T-helper 1 cell (primary cell): ENCODE measurements around the gene CENPK.
"Not testable (repeated sequence)": the region's sequence is repeated elsewhere in the genome, so short reads cannot be mapped to it uniquely, and the experiment has no call there.

Source experiments
- DNase-seq, 5 donors: peaks; one replicate each; pipeline ENCODE4 v3.0.0-alpha.2; 2012 to 2020
- total RNA-seq, 4 donors: gene quantifications; one replicate each; lab custom pipeline; 2026; lab: John Stamatoyannopoulos, UW

CENPK gene, protein sequence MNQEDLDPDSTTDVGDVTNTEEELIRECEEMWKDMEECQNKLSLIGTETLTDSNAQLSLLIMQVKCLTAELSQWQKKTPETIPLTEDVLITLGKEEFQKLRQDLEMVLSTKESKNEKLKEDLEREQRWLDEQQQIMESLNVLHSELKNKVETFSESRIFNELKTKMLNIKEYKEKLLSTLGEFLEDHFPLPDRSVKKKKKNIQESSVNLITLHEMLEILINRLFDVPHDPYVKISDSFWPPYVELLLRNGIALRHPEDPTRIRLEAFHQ
- total RNA-seq = 4.6 to 36.1 (median 19.2) reads per million in 4 donors

DNA sequence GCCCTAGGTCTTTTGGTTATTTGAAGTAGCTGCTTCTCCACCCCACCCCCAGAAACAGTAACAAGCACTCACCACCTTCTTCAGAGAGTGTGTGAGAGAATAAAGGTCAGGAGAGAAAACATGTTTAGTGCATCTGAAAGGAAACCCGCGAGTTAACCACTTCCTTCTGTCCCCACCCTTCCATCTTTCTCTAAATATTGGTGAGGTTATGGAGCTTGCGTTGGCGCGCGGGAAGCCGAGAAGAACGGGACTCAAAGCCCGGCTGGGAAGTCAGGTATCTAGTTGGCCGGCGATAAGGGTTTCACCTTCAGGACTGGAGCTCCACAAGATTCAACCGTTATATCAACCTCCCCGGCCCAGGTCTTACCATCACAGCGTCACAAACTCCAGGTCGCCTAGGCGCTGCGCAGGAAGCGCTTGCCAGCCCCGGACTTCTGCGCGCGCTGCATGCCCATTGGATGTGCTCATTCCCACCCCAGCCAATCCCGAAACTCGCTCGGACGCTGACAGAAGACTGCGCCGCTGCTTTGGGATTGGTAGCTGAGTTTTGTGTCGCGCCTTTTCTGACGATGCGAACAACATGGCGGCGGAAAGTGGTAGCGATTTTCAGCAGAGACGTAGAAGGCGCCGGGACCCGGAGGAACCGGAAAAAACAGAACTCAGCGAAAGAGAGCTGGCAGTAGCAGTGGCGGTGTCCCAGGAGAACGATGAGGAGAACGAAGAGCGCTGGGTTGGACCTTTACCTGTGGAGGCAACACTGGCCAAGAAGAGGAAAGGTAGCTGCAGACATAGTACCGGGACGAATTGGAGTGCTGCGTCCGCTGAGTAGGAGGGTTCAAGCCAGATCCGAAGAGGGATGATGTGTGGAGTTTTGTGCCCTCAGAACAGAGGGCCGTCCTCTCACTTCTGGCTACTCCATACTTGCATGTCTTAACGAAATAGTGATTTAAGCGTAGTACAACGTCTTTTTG is at the start of gene CENPK, which contains the start of gene PPWD1:
Gene CENPK (minus strand): TSS at position 438 of the 971 bp plus-strand sequence. CDS start 8,261 bp downstream, outside the sequence.
Gene PPWD1 (plus strand): TSS at position 566 of the 971 bp plus-strand sequence. CDS start 15 bp downstream, at position 581.
- peak; percentile 86 to 98 (median 92) for DNase-seq

DNA sequence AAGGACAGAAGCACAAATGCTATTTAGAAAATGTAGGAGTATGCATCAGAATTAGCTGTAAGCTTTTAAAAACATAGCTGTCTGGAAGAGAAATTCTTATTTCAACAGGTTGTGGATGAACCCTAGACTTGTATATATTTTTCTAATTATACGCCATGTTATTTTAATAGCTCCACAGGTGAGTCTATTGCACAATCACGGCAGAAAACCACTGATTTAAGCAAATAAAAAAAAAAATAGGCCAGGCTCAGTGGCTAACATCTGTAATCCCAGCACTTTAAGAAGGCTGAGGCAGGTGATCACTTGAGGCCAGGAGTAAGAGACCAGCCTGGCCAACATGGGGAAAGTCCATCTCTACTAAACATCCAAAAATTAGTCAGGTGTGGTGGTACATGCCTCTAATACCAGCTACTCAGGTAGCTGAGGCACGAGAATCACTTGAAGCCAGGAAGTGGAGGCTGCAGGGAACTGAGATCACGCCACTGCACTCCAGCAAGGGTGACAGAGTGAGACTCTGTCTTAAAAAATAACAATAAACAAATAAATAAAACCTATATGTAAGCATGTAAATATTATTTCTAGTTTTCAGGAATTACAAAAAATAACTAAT is 49.4 kb upstream of the CENPK start:
- no peak for DNase-seq

- DNase-seq = no peak
Measured at GRCh38 chr5:65611524-65611923, 48.6 kb upstream of the CENPK start.

- not testable (repeated sequence) for DNase-seq
Measured at GRCh38 chr5:65601761-65602160, 38.8 kb upstream of the CENPK start.

DNA sequence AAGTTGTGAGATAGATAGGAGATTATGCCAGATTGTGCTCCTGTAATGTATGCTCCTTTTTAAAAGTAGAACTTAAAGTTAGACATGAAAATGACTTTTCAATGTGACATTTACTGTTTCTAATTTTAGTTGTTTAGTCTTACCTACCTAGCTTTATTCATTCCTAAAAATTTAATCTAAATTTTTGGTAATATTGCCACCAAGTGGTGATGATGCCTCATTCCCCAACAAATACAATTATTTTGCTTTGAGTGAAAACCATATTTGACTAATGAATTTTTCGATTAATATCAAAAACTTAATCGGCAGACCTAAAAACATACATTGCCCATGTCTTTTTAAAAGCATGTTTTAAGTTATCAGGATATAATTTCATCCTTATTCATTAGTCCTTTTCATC is 25.7 kb upstream of the CENPK start:
- DNase-seq = no peak

GRCh38 chr5:65577141-65577540 is 14.2 kb upstream of the CENPK start:
- DNase-seq = no peak

DNA sequence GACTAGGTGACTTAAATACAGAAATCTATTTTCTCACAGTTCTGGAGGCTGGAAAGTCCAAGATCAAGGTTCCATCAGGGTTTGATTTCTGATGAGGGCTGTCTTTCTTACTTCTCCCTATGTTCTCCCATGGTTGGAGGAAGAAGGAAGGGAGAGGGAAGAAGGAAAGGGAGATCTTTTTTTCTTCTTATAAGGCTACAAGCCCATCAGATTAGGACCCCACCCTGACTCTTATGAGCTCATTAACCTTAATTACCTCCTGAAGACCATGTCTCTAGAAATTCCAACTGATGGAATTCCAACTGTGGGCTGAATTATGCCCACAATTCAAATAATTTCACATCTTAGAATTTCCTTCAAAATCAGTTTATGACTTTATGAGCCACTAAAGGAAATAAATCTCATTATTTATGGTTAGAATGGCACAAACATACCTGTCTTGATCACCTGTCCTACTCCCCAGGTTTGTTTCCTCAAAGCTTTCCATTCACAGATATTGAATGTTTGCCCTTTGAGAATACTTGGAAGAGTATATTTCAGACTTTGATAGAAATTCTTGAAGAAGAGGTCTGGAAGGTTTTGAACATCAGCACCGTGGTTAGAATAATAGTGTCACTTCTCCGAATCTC is 7.7 kb upstream of the CENPK start:
- no peak for DNase-seq

DNA sequence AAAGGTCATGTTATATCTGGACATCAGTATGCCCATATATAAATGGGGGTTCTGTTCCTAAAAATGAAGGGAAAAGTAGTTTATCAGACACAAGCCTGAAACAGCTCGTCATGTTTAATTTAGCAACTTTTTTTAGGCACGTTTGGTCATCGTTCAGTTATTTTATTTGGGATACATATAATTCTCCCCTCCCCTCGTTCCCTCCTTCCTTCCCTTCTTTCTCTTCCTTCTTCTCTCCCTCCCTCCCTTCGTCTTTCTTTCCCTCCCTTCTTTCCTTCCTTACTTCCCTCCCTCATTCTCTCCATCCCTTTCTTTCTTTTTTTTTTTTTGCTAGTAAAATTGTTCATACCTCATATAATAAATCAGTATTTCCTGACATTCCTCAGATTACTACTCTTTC is 3.5 kb upstream of the CENPK start:
- DNase-seq = no peak

DNA sequence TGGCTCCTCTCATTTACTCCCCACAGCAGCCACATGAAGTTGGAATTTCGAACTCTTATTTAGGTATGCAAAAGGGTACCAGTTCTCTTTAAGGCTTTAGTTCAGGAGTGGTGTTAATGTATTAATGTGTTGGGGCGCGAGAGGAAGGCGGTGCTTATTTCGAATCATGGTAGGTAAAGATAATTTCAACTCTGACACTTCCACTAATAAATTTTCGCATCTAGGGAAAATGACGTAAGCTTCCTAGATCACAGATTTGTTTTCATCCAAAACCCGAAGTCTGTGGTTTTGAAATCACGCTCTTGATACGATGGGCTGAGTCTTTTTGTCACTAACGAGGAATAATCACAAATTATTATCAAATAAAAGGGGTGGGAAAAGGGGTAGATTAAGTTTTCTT is 809 bp upstream of the CENPK start:
- peak in 1 of 5 donors; percentile 3 for DNase-seq

GRCh38 chr5:65556718-65557117 is 6.2 kb downstream of the CENPK start:
- DNase-seq = no peak

DNA sequence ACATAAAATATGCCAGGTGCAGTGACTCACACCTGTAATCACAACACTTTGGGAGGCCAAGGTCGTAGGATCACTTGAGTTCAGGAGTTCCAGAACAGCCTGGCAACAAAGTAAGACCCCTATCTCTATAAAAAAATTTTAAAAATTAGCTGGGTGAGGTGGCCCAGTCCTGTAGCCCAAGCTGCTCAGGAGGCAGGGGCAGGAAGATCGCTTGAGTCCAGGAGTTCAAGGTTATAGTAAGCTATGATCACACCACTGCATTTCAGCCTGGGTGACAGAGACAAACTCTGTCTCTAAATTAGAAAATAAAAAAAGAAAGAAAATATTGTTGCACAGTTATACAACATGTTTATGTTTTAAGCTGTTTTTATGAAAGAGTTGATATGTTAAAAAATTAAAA is 6.8 kb downstream of the CENPK start:
- no peak for DNase-seq

- no peak for DNase-seq
Measured at GRCh38 chr5:65555287-65555686, 7.7 kb downstream of the CENPK start.

GRCh38 chr5:65553941-65554340 is 9.0 kb downstream of the CENPK start:
- no peak for DNase-seq

- peak in 1 of 5 donors; percentile 58 for DNase-seq
Measured at GRCh38 chr5:65548281-65548680, 14.7 kb downstream of the CENPK start.

GRCh38 chr5:65546141-65546540 is 16.8 kb downstream of the CENPK start:
- DNase-seq = no peak

DNA sequence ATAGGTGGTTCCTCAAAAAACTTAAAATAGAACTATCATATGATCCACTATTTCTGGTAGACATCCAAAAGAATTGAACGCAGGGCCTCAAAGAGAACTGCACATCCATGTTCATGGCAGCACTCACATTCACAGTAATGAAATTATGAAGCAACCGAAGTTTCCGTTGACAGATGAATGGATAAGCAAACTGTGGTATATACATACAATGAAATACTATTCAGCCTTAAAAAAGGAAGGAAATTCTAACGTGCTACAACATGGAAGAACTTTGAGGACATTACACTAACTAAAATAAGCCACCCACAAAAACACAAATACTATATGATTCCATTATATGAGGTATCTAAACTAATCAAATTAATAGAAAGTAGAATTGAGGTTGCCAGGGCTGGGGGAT is 18.5 kb downstream of the CENPK start:
- no peak for DNase-seq

- no peak for DNase-seq
Measured at GRCh38 chr5:65539827-65540226, 23.1 kb downstream of the CENPK start.

- no peak for DNase-seq
Measured at GRCh38 chr5:65535529-65535987, 27.4 kb downstream of the CENPK start.

GRCh38 chr5:65530904-65531303 is 32.1 kb downstream of the CENPK start:
- DNase-seq = no peak

DNA sequence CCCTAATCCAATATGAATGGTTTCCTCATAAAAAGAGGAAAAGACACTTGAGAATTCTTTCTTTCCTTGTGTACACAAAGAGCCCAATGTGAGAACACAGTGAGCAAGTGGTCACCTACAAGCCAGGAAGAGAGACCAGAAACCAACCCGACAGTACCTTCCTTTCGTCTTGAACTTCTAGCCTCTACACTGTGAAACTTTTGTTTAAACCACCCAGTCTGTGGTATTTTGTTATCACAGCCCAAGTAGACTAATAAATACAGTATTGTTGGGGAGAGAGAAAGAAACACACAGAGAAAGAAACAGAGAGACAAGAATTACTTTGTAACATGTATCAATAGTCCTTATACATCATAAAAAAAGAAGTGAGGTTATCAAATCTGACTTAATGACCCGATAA is 37.2 kb downstream of the CENPK start:
- DNase-seq = no peak

GRCh38 chr5:65512170-65512937 is 50.6 kb downstream of the CENPK start:
- DNase-seq = peak in 1 of 5 donors; percentile 1

DNA sequence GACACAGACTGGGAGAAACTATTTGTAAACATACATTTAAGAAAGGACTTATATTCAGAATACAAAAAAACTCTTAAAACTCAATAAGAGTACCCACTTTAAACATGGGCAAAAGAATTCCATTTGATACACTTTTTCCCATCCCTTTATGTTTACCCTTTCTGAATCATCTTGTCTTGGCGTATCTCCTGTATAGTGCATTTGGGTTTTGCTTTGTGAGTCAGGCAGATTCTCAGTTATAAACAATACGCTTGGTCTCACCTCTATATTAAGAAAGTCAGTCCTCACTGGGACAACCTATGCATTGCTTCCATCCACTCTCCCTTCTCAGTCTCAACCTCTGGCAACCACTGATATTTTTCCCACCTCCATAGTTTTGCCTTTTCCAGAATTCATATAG is 54.0 kb downstream of the CENPK start:
- no peak for DNase-seq
